Non-pigmented ciliary epithelial cell (primary cell): ENCODE results near the gene LRP1-AS.

ENCODE experiments used
- DNase-seq: peaks from one replicate; pipeline ENCODE4 v3.0.0-alpha.2; 2010; ENCODE audit warnings: low read depth

Gene LRP1-AS

GRCh38 chr12:57119294-57120085 is 27.9 kb downstream of the LRP1-AS start:
- no peak for DNase-seq

GRCh38 chr12:57118711-57119271 is 28.6 kb downstream of the LRP1-AS start:
- DNase-seq, result no peak

GRCh38 chr12:57116580-57117281 is 30.7 kb downstream of the LRP1-AS start:
- no peak for DNase-seq

GRCh38 chr12:57112492-57113294 is 34.7 kb downstream of the LRP1-AS start:
- DNase-seq, result no peak

DNA sequence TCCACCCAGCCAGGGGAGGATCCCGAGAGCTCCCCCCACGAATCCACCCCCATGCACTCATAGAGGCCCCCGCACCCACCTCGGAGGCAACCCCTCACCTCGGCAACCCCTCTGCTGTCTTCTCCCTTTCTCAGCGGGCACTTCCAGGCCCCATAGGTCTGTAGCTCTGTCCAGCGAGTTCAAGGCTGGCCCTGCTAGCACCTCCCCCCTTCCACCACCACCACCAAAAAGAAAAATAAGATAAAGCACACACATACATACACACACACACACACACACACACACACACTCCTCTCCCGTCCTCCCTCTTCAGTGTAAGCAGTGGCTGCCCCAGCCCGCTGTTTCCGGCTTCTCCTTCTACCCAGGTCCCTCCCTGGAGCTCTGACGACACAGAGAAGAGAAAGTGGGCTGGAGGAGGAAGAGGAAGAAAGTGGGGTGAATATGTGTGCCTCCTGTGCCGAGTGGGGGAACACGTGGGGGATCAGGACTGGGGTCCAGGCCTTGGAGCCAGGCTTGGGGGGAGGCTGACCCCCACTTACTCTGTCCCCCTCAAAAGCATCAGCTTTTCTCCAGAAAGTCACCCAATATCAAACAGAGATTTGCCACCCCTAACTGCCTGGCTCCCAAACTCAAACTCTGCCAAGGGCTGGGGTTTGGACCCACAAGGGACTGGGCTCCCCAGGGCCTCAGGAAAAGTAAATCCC is 36.2 kb downstream of the LRP1-AS start, which contains the start of gene STAT6:
TSS of gene STAT6 (minus strand) at position 332 of the 704 bp plus-strand sequence. CDS start 3,084 bp downstream, outside the sequence.
- no peak for DNase-seq

GRCh38 chr12:57110104-57111030 is 37.1 kb downstream of the LRP1-AS start:
- no peak for DNase-seq

- no peak for DNase-seq
Measured at GRCh38 chr12:57109207-57110103, 38.0 kb downstream of the LRP1-AS start.

DNA sequence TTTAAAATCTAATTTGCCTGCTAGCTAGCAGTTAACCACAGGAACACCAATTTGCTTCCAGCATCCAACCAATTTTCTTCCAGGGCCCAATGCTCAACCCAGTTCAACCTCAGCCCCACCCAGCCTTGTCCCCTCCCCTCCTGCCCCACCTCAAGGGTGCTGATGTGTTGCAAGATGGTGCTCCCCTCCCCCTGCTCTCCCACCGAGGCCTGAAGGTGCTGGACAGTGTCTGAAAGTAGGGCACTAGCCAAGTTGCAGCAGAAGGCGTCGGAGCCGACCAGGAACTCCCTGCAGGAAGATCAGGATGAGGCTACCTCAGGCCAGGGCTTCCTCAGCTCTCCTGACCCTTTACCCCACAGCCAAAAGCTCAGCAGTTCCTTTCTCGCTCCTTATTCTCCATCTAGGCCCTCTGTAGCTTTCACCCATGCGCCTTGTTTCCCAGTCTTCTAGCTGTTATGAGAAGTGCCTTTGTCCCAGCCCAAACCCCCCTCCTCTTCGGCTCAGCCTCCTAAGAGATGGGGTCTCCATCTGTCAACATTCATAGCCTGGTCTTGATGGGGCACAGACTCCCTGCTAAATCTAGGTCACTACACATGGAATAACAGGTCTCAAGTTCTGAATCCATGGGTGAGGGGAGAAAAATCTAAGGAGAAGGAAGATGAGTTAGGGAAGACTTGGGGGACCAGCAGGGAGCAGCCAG is 39.8 kb downstream of the LRP1-AS start:
- DNase-seq, result no peak

DNA sequence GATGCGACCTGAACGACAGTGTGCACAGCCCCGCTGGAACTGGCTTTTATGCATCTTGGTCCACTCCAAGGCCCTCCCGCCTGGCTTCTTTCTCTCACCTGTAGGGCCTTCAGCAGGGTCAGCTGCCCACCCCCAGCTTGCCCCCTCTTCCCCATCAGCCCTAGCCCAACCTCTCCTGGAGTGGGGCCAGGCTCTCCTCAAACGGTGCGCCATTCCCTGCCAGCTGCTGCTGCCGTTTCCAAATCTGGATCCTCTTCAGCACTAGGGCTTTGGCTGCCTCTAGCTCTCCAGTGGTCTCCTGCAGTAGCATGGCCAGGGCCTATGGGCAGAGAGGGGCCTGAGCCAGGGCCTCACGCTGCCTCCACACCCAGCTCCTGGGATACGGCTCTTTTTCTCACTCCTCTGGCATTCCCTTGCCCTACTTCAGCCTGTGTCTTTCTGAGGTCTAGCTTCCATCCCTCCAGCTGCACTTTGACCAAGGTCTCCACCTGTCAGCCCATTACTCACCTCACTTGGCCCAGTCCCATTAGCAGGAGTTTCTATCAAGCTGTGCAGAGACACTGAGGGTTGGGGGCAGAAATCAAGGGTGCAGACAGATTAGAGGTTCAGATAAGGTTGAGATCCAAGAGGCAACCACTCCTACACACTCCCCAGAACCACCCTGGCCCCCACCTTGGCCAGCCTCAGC is 41.3 kb downstream of the LRP1-AS start:
- no peak for DNase-seq

DNA sequence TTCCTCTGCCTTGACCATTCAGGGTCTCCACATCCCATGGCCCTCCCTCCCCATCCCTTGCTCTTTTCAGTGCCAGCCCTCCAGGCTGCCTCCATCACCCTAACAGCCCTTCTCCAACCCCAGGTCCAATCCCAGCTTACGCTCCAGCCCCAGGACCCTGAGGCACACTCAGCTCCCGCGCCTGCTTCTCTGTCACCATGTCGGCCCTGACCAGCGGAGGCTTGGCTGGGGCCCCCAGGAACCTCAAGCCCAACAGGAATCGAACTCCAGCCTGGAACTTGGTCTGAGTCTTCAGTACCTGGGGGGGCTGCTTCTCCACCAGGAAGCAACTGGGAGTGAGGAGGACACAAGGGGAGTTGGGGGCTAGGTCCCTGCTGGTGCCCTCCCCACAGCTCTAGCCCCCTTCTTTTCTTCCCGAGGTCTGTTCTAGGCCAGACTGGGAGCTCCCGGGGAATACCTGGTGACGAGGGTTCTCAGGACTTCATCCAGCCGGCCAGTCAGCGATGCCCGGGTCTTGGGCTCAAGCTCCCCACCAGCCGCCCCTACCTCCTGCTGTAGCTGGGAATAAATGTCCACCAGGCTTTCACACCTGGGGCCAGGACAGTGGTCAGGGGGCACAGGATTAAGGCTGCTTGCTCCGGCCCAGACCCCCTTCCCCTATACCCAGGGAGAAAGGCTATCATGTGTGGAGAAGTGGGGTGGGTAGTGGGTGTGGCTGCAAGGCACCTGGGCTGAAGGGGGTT is 42.2 kb downstream of the LRP1-AS start:
- no peak for DNase-seq

GRCh38 chr12:57104292-57104910 is 43.0 kb downstream of the LRP1-AS start:
- DNase-seq, result no peak

DNA sequence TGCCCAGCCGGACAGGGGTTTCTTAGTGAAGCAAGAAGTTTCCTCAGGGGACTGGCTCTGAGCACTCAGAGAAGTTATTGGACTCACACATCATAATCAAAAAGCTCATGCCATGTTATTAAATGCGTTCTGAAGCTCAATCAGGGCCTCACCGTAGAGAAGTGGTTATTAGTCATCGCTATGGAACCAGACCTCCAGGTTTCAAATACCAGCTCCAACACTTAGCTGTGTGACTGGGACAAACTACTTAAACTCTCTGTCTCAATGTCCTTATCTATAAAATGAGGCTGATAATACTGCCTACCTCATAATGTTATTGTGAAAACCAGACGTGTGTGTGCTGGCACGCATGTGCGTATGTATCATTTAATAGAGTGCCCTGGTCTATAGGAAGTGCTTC is 43.6 kb downstream of the LRP1-AS start:
- no peak for DNase-seq

- no peak for DNase-seq
Measured at GRCh38 chr12:57101892-57102695, 45.3 kb downstream of the LRP1-AS start.

DNA sequence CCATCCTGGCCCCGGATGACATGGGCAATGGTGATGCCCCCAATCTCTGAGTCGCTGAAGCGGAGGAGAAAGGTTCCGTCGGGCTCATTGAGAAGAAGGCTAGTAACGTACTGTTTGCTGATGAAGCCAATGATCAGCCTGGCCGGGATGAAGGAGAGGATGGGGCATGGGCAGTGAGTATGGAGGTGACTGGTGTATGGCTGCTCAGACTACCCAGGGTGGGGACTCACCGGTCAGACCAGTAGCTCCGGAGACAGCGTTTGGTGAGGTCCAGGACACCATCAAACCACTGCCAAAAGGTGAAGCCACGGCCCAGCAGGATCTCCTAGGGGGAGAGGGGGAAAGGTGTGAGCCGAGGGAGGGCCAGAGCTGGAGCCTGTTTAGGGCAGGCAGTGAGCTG is 47.7 kb downstream of the LRP1-AS start:
- DNase-seq, result no peak

DNA sequence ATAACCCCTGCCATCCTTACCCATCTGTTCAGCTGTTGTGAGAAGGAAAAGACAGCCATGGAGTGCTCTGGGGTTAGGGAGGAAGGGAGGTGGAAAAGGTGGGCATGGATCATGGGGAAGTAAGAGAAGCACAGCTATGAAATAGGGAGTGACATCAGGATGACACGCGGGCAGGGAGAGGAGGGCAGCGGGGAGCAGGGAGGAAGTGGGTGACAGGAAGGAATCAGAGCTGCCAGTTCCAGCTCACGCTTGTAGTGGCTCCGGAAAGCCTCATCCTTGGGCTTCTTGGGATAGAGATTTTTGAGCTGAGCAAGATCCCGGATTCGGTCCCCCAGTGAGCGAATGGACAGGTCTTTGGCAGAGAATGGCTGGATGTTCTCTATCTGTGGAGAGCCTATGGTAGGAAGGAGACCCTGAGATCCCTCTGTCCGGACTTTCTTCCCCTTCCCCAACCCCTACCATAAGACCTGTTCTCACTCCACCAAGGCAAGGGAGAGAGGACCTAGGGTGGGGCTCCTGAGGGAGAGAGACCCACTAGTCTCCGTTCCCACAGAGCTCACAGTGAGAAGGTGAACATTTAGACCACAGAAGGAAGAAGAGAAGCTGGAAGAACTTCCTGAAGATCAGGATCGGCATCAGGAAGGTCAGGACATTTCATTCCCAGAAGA is 48.2 kb downstream of the LRP1-AS start:
- DNase-seq, result no peak

DNA sequence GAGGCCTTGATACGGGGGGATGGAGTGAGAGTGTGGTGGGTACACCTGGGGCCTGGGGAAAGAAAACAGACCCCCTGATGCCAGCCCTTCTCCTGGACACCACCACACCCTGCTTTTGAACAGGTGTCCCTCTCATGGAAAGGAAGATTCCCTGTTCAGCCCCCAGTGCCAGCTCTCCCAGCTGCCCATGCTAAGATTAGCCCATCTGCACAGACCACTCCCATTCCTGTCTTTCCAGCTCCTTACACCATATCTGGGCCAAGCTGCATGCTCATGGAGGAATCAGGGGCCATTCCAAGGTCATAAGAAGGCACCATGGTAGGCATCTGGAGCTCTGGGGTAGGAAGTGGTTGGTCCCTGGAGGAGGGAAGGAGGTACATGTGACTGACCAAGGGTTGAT is 48.9 kb downstream of the LRP1-AS start:
- DNase-seq, result no peak
